AG09319 (cell line): ENCODE data around the gene MYO3A.
"Not testable (repeated sequence)": the region's sequence is repeated elsewhere in the genome, so short reads cannot be mapped to it uniquely, and the experiment has no call there.

Experiments used
- DNase-seq: peaks from one replicate; pipeline ENCODE4 v3.0.0-alpha.2; 2010; ENCODE audit warnings: low read depth; ENCODE audit errors: extremely low read depth
- TF ChIP-seq, protein P1 (sequence below): IDR thresholded peaks from 2 replicates; pipeline ENCODE4 v1.5.1; 2011; ENCODE audit warnings: low read depth, mild to moderate bottlenecking, inconsistent platforms, low read length, moderate library complexity

The MYO3A gene

DNA sequence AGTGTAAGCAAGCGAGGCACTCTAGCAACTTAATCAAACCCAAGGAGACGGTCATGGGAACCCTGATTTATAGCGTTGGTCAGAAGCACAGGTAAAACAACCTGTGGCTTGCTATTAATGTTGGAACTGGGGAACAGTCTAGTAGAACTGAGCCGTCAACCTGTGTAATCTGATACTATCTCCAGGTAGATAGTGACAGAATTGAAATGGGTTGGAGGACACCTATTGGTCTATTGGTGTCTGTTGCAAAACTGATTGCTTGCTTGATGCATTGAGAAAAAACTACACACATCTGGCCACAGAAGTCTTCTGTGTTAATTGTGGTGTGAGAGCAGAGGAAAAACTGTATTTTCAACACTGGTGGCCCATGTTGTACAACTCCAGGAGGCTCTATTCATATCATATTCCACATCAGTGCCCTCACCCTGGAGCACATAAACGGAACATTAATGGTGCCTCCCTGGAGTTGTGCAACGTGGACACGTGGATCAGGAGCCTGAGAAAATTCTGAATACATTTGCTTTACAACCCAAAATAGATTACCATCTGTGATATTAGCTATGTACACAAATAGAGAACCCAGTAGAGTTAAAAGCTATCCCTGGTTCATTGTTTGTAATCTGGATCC is 112.2 kb downstream of the MYO3A start:
- TF ChIP-seq, protein P1, sequence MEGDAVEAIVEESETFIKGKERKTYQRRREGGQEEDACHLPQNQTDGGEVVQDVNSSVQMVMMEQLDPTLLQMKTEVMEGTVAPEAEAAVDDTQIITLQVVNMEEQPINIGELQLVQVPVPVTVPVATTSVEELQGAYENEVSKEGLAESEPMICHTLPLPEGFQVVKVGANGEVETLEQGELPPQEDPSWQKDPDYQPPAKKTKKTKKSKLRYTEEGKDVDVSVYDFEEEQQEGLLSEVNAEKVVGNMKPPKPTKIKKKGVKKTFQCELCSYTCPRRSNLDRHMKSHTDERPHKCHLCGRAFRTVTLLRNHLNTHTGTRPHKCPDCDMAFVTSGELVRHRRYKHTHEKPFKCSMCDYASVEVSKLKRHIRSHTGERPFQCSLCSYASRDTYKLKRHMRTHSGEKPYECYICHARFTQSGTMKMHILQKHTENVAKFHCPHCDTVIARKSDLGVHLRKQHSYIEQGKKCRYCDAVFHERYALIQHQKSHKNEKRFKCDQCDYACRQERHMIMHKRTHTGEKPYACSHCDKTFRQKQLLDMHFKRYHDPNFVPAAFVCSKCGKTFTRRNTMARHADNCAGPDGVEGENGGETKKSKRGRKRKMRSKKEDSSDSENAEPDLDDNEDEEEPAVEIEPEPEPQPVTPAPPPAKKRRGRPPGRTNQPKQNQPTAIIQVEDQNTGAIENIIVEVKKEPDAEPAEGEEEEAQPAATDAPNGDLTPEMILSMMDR = no peak
- DNase-seq = no peak

DNA sequence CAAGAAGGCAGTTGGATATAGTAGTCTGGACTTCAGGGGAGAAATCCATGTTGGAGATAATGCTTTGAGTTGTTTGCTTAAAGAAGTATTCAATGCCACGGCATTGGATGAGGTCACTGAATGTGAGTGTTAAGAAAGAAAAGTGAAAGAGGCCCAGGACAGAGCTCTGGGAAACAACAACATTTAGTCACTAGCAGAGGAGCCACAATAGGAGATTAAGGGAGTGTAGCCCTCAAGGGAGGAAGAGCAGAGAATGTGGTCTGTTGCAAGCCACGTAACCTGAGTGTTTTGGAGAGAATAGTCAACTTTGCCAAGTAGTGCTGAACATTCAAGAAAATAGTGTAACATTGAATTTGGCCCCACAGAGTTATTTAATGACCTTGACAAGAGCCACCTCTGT is 114.7 kb downstream of the MYO3A start:
- TF ChIP-seq, protein P1 = no peak
- no peak for DNase-seq

DNA sequence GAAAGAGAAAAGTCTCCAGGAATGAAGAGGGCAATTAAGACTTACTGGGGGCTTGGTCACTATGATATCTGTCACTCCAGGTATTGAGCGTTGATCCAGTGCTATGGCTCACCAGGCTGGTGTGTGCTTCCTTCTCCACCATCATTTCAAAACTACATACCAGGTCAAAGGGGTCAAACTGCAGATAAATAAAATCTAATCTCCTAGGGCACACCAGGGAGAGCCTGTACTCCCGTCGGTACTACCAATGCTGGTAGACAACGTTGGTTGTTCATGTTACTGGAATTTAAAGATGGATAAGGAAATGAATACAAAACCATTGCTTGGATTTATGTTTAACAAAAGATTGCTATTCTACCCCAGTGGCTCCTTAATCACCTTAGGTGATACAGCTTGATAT is 118.3 kb downstream of the MYO3A start:
- TF ChIP-seq, protein P1 = no peak
- DNase-seq = no peak

DNA sequence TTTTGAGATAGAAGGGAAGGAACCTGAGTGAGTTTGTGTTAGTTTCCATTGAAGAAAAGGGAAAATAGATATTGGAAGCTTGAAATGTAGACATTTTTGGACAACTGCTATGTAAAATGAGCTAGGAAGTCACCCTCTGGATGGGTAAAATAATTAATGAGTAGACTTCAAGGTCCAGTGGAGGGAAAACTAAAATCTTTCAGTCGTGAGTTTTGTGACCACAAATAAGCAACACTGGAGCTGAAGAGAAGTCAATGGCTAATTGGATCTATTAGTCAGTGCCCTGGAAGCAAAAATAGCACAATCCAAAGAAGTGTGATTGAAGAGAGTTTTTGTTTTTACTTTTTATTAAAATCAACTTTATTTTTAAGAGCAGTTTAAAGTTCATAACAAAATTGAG is 123.4 kb downstream of the MYO3A start:
- no peak for DNase-seq
- TF ChIP-seq, protein P1 = no peak

DNA sequence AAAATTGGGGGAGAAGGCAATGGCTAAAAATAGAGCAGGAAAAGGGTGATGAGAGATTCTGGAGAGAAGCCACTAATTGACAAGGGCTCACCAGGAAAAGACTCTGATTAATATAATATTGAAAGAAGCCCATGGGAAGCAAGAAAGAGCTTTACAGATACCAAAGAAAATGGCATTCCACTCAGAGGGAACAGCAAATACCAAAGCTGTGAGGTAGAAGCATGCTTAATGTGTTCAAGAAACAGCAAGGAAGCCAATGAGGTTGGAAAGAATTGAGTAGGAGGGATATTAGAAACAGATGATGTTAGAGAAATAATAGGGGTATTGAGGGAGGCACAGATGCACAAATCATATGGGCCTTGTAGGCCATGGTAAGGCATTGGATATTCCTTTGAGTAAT is 130.1 kb downstream of the MYO3A start:
- no peak for DNase-seq
- TF ChIP-seq, protein P1 = no peak

DNA sequence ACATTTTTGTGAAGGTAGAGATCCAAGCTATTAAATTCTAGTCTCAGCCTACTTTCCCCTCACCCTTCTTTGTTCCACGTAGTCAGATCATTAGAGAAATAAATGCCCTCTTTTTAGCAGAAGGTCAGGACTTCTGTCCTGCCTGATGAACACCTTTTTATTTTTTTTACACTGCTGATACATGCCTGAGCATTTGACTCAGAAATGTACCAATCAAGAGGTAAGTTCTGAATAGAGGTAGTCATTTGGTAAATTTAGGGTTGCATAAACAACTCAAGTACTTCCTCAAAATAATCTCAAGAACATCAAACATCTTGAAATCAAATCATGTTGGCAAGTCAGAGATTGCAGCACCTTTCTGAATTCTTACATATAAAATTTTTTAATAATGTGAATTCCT is 133.7 kb downstream of the MYO3A start:
- TF ChIP-seq, protein P1 = no peak

DNA sequence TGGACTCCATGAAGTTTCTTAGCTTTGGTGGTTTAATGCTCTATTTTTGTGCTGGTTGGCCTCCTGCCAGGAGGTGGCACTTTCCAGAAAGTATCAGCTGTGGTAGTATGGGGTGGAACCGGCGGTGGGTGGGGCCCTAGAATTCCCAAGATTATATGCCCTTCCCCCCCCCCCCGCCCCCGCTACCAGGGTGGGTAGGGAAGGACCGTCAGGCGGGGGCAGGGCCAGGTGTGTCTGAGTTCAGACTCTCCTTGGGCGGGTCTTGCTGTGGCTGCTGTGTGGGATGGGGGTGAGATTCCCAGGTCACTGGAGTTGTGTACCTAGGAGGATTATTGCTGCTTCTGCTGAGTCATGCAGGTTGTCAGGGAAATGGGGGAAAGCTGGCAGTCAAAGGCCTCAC is 146.9 kb downstream of the MYO3A start:
- not testable (repeated sequence) for DNase-seq

More for the DNA sequence above, 133.7 kb downstream of the MYO3A start:
- DNase-seq = no peak

DNA sequence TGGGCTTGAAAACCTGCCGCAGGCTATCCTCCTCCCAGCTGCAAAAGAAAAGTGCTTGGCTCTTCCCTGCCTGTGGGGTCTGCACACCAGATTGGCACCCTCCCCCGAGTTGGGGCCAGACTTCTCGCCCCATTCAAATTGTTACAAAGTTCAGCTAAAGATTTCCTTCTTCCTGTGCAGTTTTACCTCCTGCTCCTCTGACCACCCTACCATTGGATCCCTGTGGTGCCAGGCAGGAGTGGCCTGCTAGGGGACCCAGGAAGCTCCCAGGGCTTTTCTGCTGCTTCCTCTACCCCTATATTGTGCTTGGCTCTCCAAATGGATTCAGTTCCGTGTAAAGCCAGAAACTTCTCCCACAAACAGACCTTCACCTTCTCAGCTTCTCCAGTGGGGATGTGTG is 147.4 kb downstream of the MYO3A start:
- TF ChIP-seq, protein P1 = no peak

More for the DNA sequence above, 147.4 kb downstream of the MYO3A start:
- DNase-seq = no peak
